GM12891 (cell line): ENCODE measurements around the gene NLRP5.
"Not testable (repeated sequence)": the region's sequence is repeated elsewhere in the genome, so short reads cannot be mapped to it uniquely, and the experiment has no call there.

ENCODE experiments used
- DNase-seq: peaks from one replicate; pipeline ENCODE4 v3.0.0; 2011; ENCODE audit warnings: low spot score; ENCODE audit not compliant: insufficient read length
- FAIRE-seq: peaks from 2 replicates; lab custom pipeline; 2011; peaks lifted over from hg19 to GRCh38; lab: Jason Lieb, UNC
- PAX5 ChIP-seq: IDR thresholded peaks from 2 replicates; pipeline ENCODE4 v1.6.1; 2011; ENCODE audit warnings: low read length, moderate library complexity, mild to moderate bottlenecking; ENCODE audit not compliant: insufficient read depth, severe bottlenecking
- POLR2A ChIP-seq: IDR thresholded peaks from 2 replicates; pipeline ENCODE4 v1.6.1; 2011; ENCODE audit warnings: low read depth, low read length, control low read depth
- POLR2AphosphoS5 ChIP-seq: IDR thresholded peaks from 2 replicates; pipeline ENCODE4 v1.6.1; 2011; ENCODE audit warnings: low read depth, low read length, control low read depth
- POU2F2 ChIP-seq: IDR thresholded peaks from 2 replicates; pipeline ENCODE4 v1.6.1; 2011; ENCODE audit warnings: low read depth, mild to moderate bottlenecking, control low read depth, low read length, moderate library complexity
- SPI1 ChIP-seq: IDR thresholded peaks from 2 replicates; pipeline ENCODE4 v1.6.1; 2011; ENCODE audit warnings: low read depth, low read length, control low read depth
- TAF1 ChIP-seq: IDR thresholded peaks from 2 replicates; pipeline ENCODE4 v1.6.1; 2011; ENCODE audit warnings: low read depth, low read length, control low read depth

NLRP5 gene

GRCh38 chr19:56105090-56105701 lies 118.6 kb downstream of the NLRP5 start:
- FAIRE-seq (peak; percentile 80), DNase-seq (peak; percentile 56)
- TF ChIP-seq POLR2A: no peak
- no peak for TF ChIP-seq POU2F2
- no peak for TF ChIP-seq TAF1
- no peak for TF ChIP-seq SPI1
- TF ChIP-seq PAX5: no peak
- TF ChIP-seq POLR2AphosphoS5: no peak

DNA sequence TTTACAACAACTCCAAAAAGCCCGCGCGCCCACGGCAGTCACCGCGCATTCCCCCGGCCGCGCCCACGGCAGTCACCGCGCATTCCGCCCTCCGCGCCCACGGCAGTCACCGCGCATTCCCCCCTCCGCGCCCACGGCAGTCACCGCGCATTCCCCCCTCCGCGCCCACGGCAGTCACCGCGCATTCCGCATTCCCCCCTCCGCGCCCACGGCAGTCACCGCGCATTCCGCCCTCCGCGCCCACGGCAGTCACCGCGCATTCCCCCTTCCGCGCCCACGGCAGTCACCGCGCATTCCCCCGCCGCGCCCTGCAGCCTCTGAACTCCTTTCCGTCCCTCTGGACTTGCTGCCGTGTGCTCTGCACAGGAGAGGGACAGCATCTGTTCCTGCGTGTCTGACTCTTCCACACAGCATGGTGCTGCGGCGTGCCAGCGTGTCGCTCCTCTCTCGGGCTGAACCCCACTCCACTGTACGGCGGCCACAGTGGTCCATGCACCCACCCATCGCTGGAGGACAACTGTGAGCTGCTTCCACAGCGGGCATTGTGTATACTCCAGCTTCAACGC lies 119.3 kb downstream of the NLRP5 start:
- DNase-seq, FAIRE-seq: not testable (repeated sequence)

DNA sequence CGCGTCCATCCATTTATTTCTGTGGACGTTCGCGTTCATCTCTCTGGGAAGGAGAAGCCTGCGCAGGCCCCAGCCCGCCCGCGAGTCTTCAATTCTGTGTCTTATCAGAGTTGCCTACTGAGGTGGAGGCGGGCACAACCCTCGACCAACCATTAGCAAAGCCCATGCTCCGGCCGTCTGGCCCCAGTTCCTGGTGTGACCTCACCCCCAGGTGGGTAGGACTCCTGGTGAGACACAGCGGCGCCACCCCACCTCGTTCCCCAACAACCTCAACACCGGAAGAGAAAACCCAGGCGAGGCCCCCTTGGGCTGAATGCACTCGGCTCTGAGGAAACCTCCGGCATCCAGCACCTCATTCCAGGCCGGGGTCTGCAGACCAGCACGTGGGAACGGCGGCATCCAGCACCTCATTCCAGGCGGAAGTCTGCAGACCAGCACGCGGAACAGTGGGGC lies 119.8 kb downstream of the NLRP5 start:
- FAIRE-seq (no peak), DNase-seq (no peak)
- no peak for TF ChIP-seq POU2F2
- TF ChIP-seq PAX5: no peak
- no peak for TF ChIP-seq POLR2A
- TF ChIP-seq POLR2AphosphoS5: no peak
- TF ChIP-seq TAF1: no peak
- no peak for TF ChIP-seq SPI1

GRCh38 chr19:56106993-56107392 lies 120.4 kb downstream of the NLRP5 start:
- no peak for FAIRE-seq
- TF ChIP-seq PAX5 (no peak), POLR2AphosphoS5 (no peak), POLR2A (no peak), SPI1 (no peak), TAF1 (no peak), POU2F2 (no peak)
- no peak for DNase-seq

GRCh38 chr19:56107626-56108351 lies 121.2 kb downstream of the NLRP5 start:
- FAIRE-seq: no peak
- TF ChIP-seq PAX5 (no peak), POLR2A (no peak), POU2F2 (no peak), TAF1 (no peak), POLR2AphosphoS5 (no peak), SPI1 (no peak)
- no peak for DNase-seq

GRCh38 chr19:56108447-56109195 lies 122.0 kb downstream of the NLRP5 start:
- FAIRE-seq (no peak), DNase-seq (no peak)
- no peak for TF ChIP-seq TAF1
- no peak for TF ChIP-seq SPI1
- TF ChIP-seq PAX5: no peak
- TF ChIP-seq POU2F2: no peak
- no peak for TF ChIP-seq POLR2AphosphoS5
- no peak for TF ChIP-seq POLR2A

GRCh38 chr19:56109226-56109625 lies 122.7 kb downstream of the NLRP5 start:
- FAIRE-seq: peak; percentile 74

GRCh38 chr19:56110515-56111448 lies 124.2 kb downstream of the NLRP5 start:
- no peak for FAIRE-seq
- TF ChIP-seq POU2F2 (no peak), POLR2A (no peak)
- DNase-seq: no peak

More at GRCh38 chr19:56109226-56109625, 122.7 kb downstream of the NLRP5 start:
- DNase-seq: no peak
- TF ChIP-seq POLR2A: no peak
- TF ChIP-seq PAX5: no peak
- no peak for TF ChIP-seq POU2F2
- no peak for TF ChIP-seq POLR2AphosphoS5
- no peak for TF ChIP-seq SPI1
- no peak for TF ChIP-seq TAF1
